HCT116 (cell line): ENCODE data around the gene MACF1. TPM values are rescaled to one million over a fixed set of nuclear protein-coding genes. Genes with fewer than 3 reads are reported as not detected.
A peak's percentile ranks its signal among the peaks of the same experiment; 100 is the strongest.

Experiments
- ATAC-seq: fragments of 200-7000 bp; cut with Tn5 transposase; 2 replicates; pipeline ENCODE4 v1.9.1; 2020; ENCODE audit warnings: mild to moderate bottlenecking, moderate library complexity
- BruUV-seq: library from RNA; stranded (reverse); fragments of 400-500 nt; replicated peaks from 2 replicates; lab custom pipeline; 2021; lab: Mats Ljungman, UMichigan
- CTCF ChIA-PET: fragments of 300-600 bp; sonication (Branson Sonifier 250); formaldehyde crosslinking; loops from one replicate; lab custom pipeline; 2021; ENCODE audit warnings: antibody characterized with exemption; lab: Charles Lee
- POLR2A ChIA-PET: fragments of 300-600, 350-600 bp; sonication (Branson Sonifier 250); formaldehyde crosslinking; loops from one replicate; lab custom pipeline; 2021; ENCODE audit warnings: antibody characterized with exemption; lab: Charles Lee
- RAD21 ChIA-PET, 2 experiments: fragments of 300-600 bp; sonication (Branson Sonifier 250); formaldehyde crosslinking; loops; one replicate each; lab custom pipeline; 2023; ENCODE audit warnings: low total read pairs in 2 of 2; ENCODE audit not compliant: uncharacterized antibody in 2 of 2, unreplicated experiment in 2 of 2, low non-redundant PET in 1 of 2; lab: Charles Lee
- DNase-seq: peaks from one replicate; pipeline ENCODE4 v3.0.0-alpha.2; 2010; ENCODE audit warnings: low read depth, low spot score
- H2AFZ ChIP-seq: fragments of 200-600 bp; shearing (Covaris generic), sonication (generic); 2 replicates; pipeline ENCODE4 v1.6.1; 2017; ENCODE audit warnings: low read depth, mixed run types, mixed read lengths, antibody characterized with exemption, low read length; ENCODE audit not compliant: poor library complexity, severe bottlenecking
- H3K27ac ChIP-seq: 2 replicates; pipeline ENCODE4 v1.5.1; 2012; ENCODE audit warnings: low read depth, low read length
- H3K27me3 ChIP-seq: fragments of 200-600 bp; sonication (generic); 2 replicates; pipeline ENCODE4 v1.6.1; 2016; ENCODE audit warnings: mixed run types, low read length, mixed read lengths; ENCODE audit not compliant: insufficient read depth
- H3K36me3 ChIP-seq, 2 experiments: fragments of 200-500 bp in 1 of 2; fragments of 200-600 bp in 1 of 2; sonication (Bioruptor generic) in 1 of 2; sonication (generic) in 1 of 2; 2 replicates each; pipeline versions ENCODE4 v1.5.1 to v1.6.1; 2014 to 2016; ENCODE audit warnings: low read length in 2 of 2, inconsistent platforms in 1 of 2, mixed read lengths in 1 of 2, mixed run types in 1 of 2; ENCODE audit not compliant: insufficient read depth in 2 of 2, control insufficient read depth in 1 of 2
- H3K4me1 ChIP-seq, 2 experiments: fragments of 200-600 bp in 1 of 2; sonication (generic) in 1 of 2; 2 replicates each; pipeline versions ENCODE4 v1.5.1 to v1.6.1; 2012 to 2017; ENCODE audit warnings: low read length in 2 of 2, inconsistent platforms in 1 of 2, mild to moderate bottlenecking in 1 of 2, mixed read lengths in 1 of 2, mixed run types in 1 of 2, moderate library complexity in 1 of 2; ENCODE audit not compliant: insufficient read depth in 2 of 2, control insufficient read depth in 1 of 2
- H3K4me2 ChIP-seq: fragments of 200-600 bp; sonication (generic); 2 replicates; pipeline ENCODE4 v1.6.1; 2017; ENCODE audit warnings: mixed run types, low read length, mixed read lengths
- H3K4me3 ChIP-seq, 2 experiments: fragments of 200-600 bp in 1 of 2; sonication (generic) in 1 of 2; replicated peaks in 1 of 2; 2 replicates each; pipeline ENCODE4 v1.5.1; 2011 to 2016; ENCODE audit warnings: low read length in 2 of 2, control low read depth in 1 of 2, low read depth in 1 of 2, mild to moderate bottlenecking in 1 of 2, mixed read lengths in 1 of 2, mixed run types in 1 of 2
- H3K79me2 ChIP-seq: fragments of 200-600 bp; sonication (generic); 2 replicates; pipeline ENCODE4 v1.6.1; 2017; ENCODE audit warnings: mild to moderate bottlenecking, mixed run types, low read length, moderate library complexity, mixed read lengths; ENCODE audit not compliant: insufficient read depth
- H3K9ac ChIP-seq: fragments of 200-600 bp; sonication (generic); 2 replicates; pipeline ENCODE4 v1.6.1; 2016; ENCODE audit warnings: low read length, mixed read lengths
- H3K9me2 ChIP-seq: fragments of 200-600 bp; sonication (generic), shearing (Covaris generic); 2 replicates; pipeline ENCODE4 v1.6.1; 2017; ENCODE audit warnings: mixed run types, mild to moderate bottlenecking, moderate library complexity; ENCODE audit not compliant: insufficient read depth
- H3K9me3 ChIP-seq, 2 experiments: fragments of 200-500 bp in 1 of 2; fragments of 200-600 bp in 1 of 2; sonication (Bioruptor generic) in 1 of 2; sonication (generic) in 1 of 2; 2 replicates each; pipeline ENCODE4 v1.6.1; 2014 to 2017; ENCODE audit warnings: low read length in 2 of 2, mixed read lengths in 2 of 2, inconsistent platforms in 1 of 2, low read depth in 1 of 2, mild to moderate bottlenecking in 1 of 2, mixed run types in 1 of 2, moderate library complexity in 1 of 2; ENCODE audit not compliant: control insufficient read depth in 1 of 2, insufficient read depth in 1 of 2
- H4K20me1 ChIP-seq: fragments of 200-600 bp; sonication (generic), shearing (Covaris generic); 2 replicates; pipeline ENCODE4 v1.6.1; 2017; ENCODE audit warnings: mixed run types, mild to moderate bottlenecking, moderate library complexity; ENCODE audit not compliant: insufficient read depth
- CTCF ChIP-seq, 3 experiments: fragments of 200-600 bp in 1 of 3; sonication (generic) in 1 of 3; IDR thresholded peaks in 2 of 3; conservative IDR thresholded peaks in 1 of 3; 2 replicates each; pipeline ENCODE4 v1.5.1; 2012 to 2017; ENCODE audit warnings: low read depth in 2 of 3, low read length in 2 of 3, antibody characterized with exemption in 1 of 3, borderline replicate concordance in 1 of 3, control low read depth in 1 of 3, mild to moderate bottlenecking in 1 of 3, mixed read lengths in 1 of 3, mixed run types in 1 of 3, moderate library complexity in 1 of 3; ENCODE audit not compliant: insufficient read depth in 1 of 3
- EZH2phosphoT487 ChIP-seq: fragments of 200-600 bp; IDR thresholded peaks from 2 replicates; pipeline ENCODE4 v1.6.1; 2018; ENCODE audit warnings: antibody characterized with exemption, borderline replicate concordance
- FOSL1 ChIP-seq: IDR thresholded peaks from 2 replicates; pipeline ENCODE4 v1.6.1; 2012; ENCODE audit warnings: low read depth
- JUND ChIP-seq: IDR thresholded peaks from 2 replicates; pipeline ENCODE4 v1.6.1; 2012
- MAX ChIP-seq: IDR thresholded peaks from 2 replicates; pipeline ENCODE4 v1.6.1; 2012
- POLR2A ChIP-seq: IDR thresholded peaks from 2 replicates; pipeline ENCODE4 v1.7.0; 2011; ENCODE audit warnings: borderline replicate concordance; ENCODE audit not compliant: insufficient read depth, insufficient read length; ENCODE audit errors: extremely low read depth
- POLR2AphosphoS5 ChIP-seq: IDR thresholded peaks from 2 replicates; pipeline ENCODE4 v1.6.1; 2011; ENCODE audit warnings: mild to moderate bottlenecking, low read depth, low read length, moderate library complexity
- SRF ChIP-seq: IDR thresholded peaks from 2 replicates; pipeline ENCODE4 v1.6.1; 2012; ENCODE audit warnings: low read depth
- ZFX ChIP-seq: fragments of 450-650 bp; IDR thresholded peaks from 2 replicates; pipeline ENCODE4 v1.6.1; 2017
- intact Hi-C: fragments of 100-400 bp; cut with micrococcal nuclease; formaldehyde crosslinking; loops from 2 replicates; pipeline ENCODE4 v1.10.0; 2022
- total RNA-seq: library from RNA; stranded (reverse); gene quantifications from one replicate; pipeline ENCODE4 v1.2.1, GENCODE V29; 2021; ENCODE audit not compliant: unreplicated experiment

The MACF1 gene
- total RNA-seq, 1 experiment from 2014 or later: 146 TPM

GRCh38 chr1:39391691-39392679, 187.5 kb downstream of the MACF1 start (continued):
- TF ChIP-seq POLR2AphosphoS5 (peak; percentile 68), POLR2A (no peak), JUND (peak; percentile 85), CTCF (IDR thresholded peaks at IDR 0.05 in 2 of 3, conservative IDR thresholded peaks at IDR 0.05 in 1 of 3; ENCODE audit: borderline replicate concordance in 1 of 3, insufficient read depth in 1 of 3, low read depth in 2 of 3, low read length in 2 of 3) (no peak)

- no peaks in the 10 kb centered on the region; the same call in 1 of the 2 replicates for H3K9me2 ChIP-seq
- POLR2A ChIA-PET: interaction anchor here (1.4 to 1.7 kb wide), 2 partner anchors 8 to 18 kb away, joined by 6 to 9 read pairs; no protein-coding TSS in a partner anchor
- CTCF ChIA-PET: no interaction called here
- intact Hi-C loops: loop anchor here (10.0 kb wide), 1 partner anchor 1918 kb away; the partner anchor contains the start of gene ZC3H12A
- TF ChIP-seq MAX (no peak), EZH2phosphoT487 (no peak), FOSL1 (no peak), SRF (no peak), ZFX (no peak)
- DNase-seq: no peak
- H2AFZ ChIP-seq: no peak overlapping the region
- no peaks in the 10 kb centered on the region for H3K27me3 ChIP-seq
- no peaks in the 10 kb centered on the region for H3K9me3 ChIP-seq
- peak overlapping the region; percentile 91 for H3K27ac ChIP-seq
- no TSS peak for BruUV-seq
- RAD21 ChIA-PET: no interaction called here
- H3K36me3 ChIP-seq: peaks cover 0 to 3% of the 10 kb centered on the region in 2 experiments; a peak in 1 of 4 replicates
- 0 out of 4 replicates have a peak overlapping the region, but pooled peaks of 1 of the 2 experiments have one; percentile 31 for H3K4me3 ChIP-seq
- peaks cover 69 to 90% of the 10 kb centered on the region in 2 experiments for H3K4me1 ChIP-seq
- peak overlapping the region; percentile 47 for H3K9ac ChIP-seq
- H4K20me1 ChIP-seq: no peaks in the 10 kb centered on the region
- peaks cover 26% of the 10 kb centered on the region for H3K79me2 ChIP-seq
- H3K4me2 ChIP-seq: peak overlapping the region; percentile 74
- ATAC-seq: no peak
These were observed 188.5 kb downstream of the MACF1 start for GRCh38 chr1:39392851-39393573.
